Activated CD8-positive, alpha-beta memory T cell treated with anti-CD3 and anti-CD28 coated beads, Interleukin-2, amount 50 U/mL, for 48 hours (primary cell): Measurements from ENCODE around the gene CDK2.

Experiments
- DNase-seq: peaks from one replicate; pipeline ENCODE4 v3.0.0-alpha.2; 2020

The CDK2 gene

GRCh38 chr12:56017181-56017580 is 50.6 kb downstream of the CDK2 start:
- DNase-seq, result no peak

GRCh38 chr12:56018356-56018755 is 51.7 kb downstream of the CDK2 start:
- no peak for DNase-seq

- no peak for DNase-seq
Measured at GRCh38 chr12:56020423-56021184, 54.0 kb downstream of the CDK2 start, which contains the start of gene IKZF4. TSS of gene IKZF4 (plus strand) at chr12:56021043. CDS start at chr12:56021494, 451 bp downstream.

- no peak for DNase-seq
Measured at GRCh38 chr12:56021889-56022497, 55.4 kb downstream of the CDK2 start.
